T-helper 1 cell (primary cell): ENCODE data around the gene ADCK1.
"Not testable (repeated sequence)": the region's sequence is repeated elsewhere in the genome, so short reads cannot be mapped to it uniquely, and the experiment has no call there.

Experiments used
- DNase-seq, 5 donors: peaks; one replicate each; pipeline ENCODE4 v3.0.0-alpha.2; 2012 to 2020

Gene ADCK1

DNA sequence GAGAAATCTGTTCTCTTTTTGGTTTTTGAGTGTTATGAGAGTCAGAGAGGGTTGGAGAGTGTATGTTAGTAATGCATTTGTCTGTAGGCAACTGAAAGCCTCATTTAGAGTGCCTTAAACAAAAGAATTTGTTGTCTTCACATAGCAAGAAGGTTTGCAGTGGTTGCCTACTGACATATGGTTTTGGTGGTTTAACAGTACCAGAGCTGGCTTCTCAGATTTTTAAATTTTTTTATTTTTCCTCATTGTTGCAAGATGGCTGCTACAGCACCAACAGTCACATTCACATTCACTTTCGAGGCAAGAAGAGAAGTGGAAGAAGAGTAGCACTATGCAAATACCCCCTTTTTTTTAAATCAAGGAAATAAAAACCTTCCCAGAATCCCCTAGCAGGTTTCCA is 106.5 kb downstream of the ADCK1 start:
- DNase-seq: no peak

DNA sequence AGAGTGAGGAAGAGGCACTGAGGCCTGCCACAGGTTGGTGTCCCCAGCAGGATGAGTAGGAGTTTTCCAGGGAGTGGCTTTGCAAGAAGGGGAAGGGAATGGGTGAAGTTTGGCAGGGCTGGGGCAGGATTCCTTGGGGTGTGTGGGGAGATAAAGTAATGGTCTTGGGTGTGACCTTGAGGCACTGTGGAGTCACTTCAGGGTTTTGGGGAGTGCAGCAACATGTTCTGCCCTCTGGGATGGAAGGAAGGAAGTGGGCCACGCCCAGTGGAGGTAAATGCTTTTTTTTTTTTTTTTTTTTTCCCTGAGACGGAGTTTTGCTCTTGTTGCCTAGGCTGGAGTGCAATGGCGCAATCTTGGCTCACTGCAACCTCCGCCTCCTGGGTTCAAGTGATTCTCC is 108.9 kb downstream of the ADCK1 start:
- DNase-seq: no peak

DNA sequence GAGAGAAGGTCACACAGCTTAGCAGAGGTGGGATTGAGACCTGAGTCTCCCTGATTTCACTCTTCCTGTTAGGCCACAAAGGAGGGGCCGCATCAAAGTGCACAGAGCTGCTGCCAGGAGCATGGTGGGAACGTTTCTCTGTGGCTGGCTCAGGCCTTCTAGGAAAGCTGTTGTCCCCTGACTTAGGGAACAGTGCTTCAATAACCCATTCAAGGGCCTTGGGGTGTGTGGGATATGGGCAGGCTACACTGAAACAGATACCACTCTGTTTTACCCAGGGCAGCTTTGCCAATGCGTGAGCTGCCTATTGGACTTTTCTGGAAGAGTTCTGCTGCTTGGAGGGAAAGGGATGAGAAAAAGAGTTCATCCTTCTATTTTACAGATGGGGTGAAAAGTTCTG is 110.0 kb downstream of the ADCK1 start:
- no peak for DNase-seq

DNA sequence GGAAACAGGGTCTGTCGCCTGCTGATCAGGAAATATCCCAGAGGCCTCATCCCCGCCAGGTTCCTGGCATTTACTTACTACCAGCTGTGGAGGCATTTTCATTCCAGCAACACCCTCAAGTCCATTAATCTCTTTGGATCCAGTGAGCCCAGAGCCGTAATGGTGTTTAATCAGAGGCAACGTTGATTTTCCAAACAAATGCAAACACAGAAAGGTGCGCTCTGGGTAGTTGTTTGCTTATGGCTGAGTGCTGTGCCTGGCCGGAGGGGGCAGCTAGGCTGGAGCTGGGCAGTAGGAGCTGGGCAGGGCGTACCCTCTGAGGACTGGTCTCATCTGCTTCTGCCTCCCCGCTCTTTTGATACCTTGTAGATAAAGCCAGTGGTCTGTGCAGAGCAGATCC is 110.6 kb downstream of the ADCK1 start:
- DNase-seq: no peak

DNA sequence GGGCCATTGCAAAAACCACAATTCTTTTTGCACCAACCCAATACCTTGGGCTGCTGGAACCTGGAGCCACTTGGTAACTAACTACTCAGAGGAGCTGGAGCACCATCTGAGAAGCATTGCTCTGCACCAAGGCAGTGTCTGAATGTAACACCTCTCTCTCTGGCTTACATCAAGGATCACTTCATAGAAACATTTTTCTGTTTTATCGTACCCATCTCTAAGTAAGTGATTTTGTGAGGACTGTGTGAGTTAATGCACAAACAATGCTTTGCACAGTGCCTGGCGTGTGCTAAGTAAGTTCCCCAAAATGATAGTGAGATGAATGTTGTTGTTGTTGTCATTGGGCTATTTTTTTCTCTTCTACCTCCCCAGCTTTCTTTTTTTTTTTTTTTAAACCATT is 111.4 kb downstream of the ADCK1 start:
- DNase-seq: no peak

DNA sequence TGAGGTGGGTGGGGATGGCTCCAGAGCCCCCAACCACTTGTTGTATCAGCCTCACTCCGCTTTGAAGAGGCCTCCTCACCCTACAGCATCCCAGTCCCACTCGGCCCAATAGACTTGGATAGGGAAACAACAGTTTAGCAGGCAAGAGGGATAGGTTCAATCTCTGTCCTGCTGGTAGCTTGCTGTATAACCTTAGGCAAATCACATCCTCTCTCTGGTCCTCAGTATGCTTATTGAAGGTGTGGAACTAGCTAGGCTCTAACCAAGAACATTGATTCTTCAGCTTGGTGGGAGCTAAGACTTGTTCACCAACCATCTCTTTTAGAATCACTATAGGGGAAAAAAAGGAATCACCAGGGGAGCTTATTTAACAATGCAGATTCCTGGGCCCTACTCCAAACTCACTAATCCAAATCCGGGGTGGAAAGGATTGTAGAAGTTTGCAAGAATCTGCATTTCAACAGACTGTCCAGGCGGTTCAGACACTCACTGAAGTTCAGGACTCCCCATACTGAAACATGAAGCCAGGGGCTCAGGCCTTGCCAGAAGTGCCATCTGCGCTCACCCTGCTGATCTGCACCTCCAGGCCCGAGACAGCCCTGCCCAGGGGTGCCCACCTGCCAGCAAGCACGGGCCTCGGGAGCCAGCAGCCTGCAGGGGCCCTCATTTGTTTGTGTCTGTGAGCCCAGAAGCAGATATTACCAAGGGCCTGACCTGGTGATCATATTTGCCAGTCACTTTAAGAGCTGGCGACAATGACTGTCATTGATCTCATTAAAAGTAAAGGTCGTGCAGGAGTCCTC is 113.0 kb downstream of the ADCK1 start:
- DNase-seq: no peak

DNA sequence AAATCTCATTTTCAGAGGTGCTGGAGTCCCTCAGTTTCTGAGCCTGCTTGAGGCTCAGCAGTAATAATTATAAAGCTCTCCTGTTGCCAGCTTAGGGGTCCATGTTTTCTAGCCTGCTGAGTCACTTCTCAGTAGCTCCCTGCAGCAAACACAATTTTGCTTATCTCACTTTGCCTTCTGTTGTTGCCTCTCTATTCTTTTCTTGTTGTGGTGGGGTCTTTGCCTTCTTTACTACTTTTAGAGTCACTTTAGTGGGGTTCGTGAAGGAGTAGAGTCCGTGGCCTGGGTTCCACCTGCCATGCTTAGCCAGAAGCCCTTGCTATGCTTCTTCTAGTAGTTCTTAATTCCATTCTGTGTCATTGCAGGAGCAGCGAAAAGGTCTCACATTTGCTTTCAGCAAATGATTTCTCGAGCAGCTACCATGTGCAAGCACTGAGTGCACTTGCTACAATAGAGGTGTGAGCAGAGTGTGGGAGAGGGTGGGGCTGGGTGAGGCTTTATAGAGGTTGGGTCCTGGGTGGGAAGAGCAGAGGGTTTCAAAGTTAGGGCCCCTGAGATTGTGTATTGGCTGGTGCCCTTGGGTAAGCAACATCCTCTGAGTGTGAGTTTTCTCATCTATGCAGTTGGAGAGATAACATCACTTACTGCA is 114.3 kb downstream of the ADCK1 start:
- DNase-seq: no peak

DNA sequence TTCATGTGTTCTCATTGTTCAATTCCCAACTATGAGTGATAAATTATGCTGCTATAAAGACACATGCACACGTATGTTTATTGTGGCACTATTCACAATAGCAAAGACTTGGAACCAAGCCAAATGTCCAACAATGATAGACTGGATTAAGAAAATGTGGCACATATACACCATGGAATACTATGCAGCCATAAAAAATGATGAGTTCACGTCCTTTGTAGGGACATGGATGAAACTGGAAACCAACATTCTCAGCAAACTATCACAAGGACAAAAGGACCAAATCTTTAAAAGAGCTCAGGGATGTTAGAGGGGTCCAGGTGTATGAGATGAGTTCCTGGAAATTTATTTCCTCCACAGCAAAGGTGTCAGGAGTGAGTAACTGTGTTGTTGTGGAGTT is 115.5 kb downstream of the ADCK1 start:
- DNase-seq: not testable (repeated sequence)

DNA sequence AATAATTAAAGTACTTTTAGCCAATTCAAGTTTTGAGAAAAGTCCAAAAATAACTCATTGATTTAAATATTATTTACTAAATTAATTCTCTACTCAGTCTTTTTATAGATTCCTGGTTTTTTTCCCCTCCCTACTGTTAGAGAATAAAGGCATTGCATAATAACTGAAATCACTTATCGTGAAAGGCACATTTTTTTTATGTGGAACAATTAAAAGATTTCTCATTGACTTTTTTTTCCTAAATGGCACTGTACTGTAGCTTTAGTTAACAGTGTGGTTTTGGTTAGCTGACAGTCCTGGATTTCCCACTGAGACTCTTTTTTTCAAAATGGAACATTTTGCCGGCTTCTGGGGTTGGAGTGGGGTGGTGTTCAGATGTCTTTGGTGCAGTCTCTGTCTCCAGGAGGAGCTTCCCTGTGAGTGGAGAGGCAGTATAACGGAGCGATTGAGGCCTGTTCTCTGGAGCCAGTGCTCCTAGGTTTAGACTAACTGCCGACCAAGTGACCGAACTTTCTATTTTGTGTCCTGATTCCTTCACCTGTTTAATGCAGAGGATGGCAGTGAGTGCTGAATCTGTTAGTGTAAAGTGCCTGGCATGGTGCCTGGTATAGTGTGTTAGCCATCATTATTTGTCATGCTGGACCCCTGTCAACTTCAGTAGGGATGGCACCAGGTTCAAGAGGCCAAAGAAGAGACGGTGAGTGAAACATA is 117.7 kb downstream of the ADCK1 start:
- DNase-seq: no peak

DNA sequence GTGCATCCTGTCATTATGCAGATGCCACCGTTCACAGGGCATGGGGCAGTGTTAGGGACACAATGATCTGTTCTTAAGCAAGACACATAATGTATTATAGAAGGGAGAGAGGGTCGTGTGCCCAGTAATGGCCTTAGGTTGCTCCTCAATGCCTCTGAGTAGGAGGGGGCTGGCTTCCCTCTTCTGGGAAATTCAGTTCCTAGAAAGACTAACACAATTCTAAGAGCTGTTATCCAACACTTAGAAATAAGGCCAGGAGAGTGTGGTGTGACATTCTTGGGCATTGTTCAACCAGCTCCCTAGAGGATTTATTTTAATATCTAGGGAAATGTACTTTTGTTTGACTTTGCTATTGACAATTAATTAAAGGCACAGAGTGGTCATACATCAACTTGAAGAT is 118.5 kb downstream of the ADCK1 start:
- no peak for DNase-seq

DNA sequence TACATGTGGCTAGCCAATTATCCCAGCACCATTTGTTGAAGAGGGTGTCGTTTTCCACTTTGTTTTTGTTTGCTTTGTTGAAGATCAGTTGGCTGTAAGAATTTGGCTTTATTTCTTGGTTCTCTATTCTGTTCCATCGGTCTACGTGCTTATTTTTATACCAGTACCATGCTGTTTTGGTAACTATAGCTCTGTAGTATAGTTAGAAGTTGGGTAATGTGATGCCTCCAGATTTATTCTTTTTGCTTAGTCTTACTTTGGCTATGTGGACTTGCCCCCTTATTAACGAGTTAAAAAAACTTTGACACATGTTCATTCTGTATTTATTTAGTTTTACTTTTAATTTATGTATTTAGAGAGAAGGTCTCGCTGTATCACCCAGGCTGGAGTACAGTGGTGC is 120.4 kb downstream of the ADCK1 start:
- DNase-seq: no peak

DNA sequence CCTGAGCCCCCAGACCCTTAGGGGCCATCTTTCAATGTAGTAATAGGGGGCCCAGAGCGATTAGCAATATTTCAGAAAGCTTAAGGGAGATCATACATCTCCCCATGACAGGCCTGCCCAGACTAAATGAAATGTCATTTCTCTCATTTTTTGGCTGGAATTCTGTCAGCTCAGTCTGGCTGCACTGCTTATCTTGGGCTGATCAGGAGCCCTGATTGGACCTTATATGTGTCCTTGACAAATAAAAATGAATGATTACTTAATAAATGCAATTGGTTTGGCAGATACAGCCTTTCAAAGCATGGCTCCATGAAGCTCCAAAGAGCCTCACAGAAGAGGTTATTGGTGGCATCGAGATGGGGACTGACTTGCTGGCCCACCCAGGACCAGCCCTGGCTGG is 121.9 kb downstream of the ADCK1 start:
- DNase-seq: no peak

DNA sequence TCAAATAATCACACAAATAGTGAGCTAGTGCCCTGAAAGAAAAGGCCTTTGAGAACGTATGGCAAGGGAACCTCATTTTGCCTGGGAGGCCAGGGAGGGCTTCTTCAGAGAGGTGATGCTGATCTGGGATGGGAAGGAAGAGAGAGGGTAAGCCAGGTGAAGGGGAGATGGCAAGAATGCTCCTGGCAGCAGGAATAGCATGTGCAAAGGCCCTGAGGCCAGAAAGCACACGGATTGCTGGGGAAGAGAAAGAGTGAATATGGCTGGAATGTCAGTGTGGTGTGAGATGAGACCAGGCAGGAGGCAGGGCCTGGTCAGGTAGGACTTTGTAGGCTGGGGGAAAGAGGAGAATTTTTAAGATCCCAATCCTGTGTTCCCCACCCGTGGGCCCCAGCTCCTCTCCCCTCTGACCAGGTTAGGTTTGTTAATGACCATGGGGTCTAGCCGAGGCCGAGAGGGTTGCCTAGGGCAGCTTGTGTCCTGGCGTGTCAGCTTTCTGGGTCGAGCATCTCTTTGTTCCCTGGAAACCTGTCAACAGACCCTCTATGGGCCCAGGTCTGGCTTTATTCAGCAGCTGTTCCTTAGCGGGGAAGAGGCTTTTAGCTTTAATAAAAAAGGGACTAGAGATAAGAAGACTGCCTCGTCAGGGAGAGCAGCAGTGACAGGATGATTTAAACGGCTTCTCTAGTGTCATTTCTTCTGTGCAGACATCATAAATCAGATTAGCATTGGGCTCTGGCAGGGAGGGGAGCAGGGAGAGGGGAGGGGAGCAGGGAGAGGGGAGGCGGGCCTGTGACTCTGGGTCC is 123.4 kb downstream of the ADCK1 start:
- DNase-seq: no peak

DNA sequence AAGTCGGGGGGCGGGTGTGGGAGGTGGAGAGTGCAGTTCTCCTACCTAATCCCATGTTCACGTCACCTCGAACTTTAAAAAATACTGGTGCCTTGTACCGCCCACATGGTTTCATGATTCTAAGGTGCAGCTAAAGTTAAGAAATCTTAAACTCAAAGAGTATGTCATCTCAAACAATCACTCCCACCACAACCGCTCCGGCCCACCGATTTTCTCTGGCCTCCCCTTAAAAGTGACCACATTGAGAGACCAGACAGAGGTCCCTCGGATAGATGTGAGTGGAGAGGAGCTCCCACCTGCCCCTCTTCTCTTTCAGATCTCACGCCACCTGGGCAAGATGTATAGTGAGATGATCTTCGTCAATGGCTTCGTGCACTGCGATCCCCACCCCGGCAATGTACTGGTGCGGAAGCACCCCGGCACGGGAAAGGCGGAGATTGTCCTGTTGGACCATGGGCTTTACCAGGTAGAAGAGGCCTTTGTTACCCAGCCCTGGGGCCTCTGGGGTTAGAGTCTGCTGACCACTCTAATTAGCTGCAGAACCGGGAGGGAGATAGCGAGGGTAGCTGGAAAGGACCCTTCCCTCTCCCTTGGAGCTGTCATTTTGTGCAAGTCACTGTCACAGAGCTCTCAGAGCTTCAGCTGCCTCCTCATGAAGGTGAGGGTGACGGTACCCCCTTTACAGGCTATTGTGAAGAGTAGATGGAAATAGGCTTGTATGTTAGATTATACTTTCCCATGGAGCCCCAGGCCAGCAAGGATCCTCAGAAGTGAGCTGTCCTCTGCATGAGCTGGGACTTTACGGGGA is 124.4 kb downstream of the ADCK1 start:
- no peak for DNase-seq

DNA sequence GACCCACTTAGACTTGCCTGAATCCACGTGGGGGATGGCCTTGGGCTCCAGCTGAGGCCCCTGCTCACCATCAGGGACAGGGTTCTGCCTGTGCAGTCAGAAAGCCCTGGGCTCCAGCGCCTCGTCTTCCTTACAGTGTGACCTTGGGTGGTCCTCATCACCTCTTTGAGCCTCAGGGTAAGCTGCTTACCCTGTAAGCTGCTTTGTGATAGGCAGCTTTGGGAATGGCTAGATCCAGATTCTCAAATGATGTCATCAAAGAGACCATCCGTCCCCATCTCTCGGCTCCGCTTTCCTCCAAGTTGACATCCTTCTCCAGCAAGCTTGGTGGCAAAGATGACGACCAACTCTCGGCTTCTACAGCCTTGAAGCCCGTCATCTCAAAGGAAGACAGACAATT is 127.0 kb downstream of the ADCK1 start:
- no peak for DNase-seq

DNA sequence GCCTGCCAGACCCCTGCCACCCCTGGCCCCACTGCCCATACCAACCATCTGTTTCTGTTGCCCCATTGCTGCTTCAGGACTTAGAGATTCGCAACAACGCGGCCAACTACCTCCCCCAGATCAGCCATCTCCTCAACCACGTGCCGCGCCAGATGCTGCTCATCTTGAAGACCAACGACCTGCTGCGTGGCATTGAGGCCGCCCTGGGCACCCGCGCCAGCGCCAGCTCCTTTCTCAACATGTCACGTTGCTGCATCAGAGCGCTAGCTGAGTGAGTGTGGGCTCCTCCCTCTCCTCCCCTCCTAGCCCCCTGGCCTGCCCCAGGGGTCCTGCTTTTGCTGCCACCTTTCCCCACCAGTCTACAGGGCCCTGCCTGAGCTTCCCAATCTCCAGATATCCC is 131.5 kb downstream of the ADCK1 start:
- DNase-seq: no peak

DNA sequence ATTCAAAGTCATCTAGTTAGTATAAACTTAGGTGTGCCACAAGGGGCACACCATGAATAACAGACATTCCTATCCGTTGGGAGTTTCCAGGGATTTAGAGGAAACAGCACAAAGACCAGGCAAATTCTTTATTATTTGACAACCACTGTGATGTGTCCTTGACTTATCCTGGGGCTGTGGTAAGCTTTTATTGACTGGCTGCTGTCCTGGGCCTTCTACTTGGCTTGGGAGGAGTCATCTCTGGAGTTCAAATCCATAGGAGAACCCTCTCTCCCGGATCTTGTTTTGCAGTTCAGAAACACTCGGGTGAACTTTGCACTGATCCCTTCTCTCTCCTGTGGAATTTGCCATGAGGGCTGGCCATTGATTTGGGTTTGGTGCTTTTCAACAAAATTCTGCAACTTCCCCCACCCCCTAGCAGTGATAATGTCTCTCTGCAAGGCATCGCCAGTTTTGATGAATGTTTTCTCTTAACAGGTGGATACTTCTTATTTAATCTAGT is 136.3 kb downstream of the ADCK1 start:
- no peak for DNase-seq

DNA sequence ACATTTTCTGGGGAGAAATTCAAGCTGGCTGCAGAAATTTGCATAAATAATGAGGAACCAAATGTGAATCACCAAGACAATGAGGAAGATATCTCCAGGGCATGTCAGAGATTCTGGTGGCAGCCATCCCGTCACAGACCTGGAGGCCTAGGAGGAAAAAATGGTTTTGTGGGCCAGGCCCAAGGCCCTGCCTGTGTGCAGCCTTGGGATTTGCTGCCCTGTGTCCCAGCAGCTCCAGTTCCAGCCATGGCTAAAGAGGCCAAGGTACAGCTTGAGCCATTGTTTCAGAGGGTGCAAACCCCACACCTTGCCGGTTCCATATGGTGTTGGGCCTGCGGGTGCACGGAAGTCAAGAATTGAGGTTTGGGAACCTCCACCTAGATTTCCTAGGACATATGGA is 147.5 kb downstream of the ADCK1 start:
- DNase-seq: no peak

DNA sequence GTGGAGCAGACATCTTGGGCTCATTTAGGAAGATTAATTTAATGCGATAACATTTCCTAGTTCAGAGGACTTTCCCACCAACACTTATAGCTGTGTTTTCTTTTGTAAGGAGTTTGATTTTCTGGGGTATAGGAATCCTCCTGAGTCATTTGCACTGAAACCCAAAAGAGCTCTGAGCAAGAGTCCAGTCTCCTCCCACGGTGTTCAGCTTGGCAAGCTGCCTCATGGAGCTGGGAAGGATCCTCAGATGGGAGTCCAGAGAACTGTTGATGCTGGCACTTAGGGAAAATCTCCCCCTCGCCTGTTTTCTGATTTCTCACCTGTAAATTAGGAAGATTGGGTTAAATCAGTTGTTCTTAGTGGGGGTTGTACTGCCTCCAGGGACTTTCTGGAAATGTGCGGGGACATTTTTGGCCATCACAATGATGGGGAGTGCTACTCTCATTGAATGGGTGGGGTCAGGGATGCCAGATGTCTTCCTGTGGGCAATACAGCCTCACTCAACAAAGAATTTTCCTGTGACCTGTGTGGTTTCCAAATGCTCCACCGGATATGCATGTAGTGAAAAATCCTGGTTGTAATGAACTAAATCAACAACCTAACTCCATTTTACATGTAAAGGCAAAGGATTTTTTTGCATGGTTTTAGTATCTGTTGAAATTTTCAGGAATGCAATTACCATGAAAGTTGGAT is 150.6 kb downstream of the ADCK1 start:
- no peak for DNase-seq

DNA sequence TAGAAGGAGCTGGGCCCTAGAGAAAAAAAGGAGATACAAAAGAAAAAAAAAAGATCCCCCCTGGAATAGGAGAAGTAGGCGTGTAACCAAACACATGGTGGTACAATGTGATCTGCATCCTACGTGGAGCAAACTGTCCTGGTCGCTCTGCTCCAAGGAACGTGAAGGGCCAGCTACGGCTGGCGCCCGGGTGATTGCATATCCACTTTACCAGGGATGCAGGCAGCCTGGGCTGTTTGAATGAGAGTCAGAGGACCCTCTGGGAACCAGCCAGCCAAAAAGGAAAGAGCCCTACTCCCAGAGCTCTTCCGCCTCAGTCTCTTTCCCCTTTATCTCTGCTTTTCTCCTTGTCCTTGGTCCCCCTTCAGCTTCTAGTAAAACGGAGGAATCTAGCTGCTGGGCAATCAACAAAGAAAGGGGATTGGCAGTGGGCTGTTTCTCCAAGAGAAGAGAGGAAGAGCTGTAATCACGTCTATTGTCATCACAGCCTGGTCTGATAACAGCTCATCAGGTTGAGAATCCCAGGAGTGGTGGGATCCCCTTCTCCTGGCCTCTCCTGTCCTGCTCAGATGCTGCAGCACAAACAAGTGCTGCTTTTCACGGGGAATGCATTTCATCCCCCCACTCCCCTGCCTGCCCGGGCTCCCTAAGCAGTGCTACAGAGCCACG is 156.0 kb downstream of the ADCK1 start:
- no peak for DNase-seq

DNA sequence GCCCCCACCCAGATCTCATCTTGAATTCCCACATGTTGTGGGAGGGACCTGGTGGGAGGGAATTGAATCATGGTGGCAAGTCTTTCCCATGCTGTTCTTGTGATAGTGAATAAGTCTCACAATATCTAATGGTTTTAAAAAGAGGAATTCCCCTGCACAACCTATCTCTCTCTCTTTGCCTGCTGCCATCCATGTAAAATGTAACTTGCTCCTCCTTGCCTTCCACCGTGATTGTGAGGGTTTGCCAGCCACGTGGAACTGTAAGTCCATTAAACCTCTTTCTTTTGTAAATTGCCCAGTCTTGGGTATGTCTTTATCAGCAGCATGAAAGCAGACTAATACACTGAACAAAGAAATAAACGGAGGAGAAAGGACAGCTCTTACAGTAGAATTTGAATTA is 159.8 kb downstream of the ADCK1 start:
- DNase-seq: not testable (repeated sequence)
